Glutamatergic neuron (in vitro differentiated cells): ENCODE data around the gene ZMYND19. TPM values are rescaled to one million over a fixed set of nuclear protein-coding genes. Genes with fewer than 3 reads are reported as not detected.
A peak's percentile ranks its signal among the peaks of the same experiment; 100 is the strongest.
"Not testable (repeated sequence)": the region's sequence is repeated elsewhere in the genome, so short reads cannot be mapped to it uniquely, and the experiment has no call there.

ENCODE experiments used
- DNase-seq: peaks from one replicate; pipeline ENCODE4 v3.0.0; 2022
- H3K27ac Mint-ChIP-seq: one replicate; pipeline ENCODE4 v1.8.0; 2020; ENCODE audit warnings: mild to moderate bottlenecking, mixed read lengths, inconsistent platforms; ENCODE audit not compliant: unreplicated experiment
- H3K27me3 Mint-ChIP-seq: one replicate; pipeline ENCODE4 v1.8.0; 2020; ENCODE audit warnings: mild to moderate bottlenecking, moderate library complexity, mixed read lengths, inconsistent platforms; ENCODE audit not compliant: unreplicated experiment
- H3K36me3 Mint-ChIP-seq: one replicate; pipeline ENCODE4 v1.8.0; 2020; ENCODE audit warnings: mild to moderate bottlenecking, mixed read lengths, inconsistent platforms; ENCODE audit not compliant: unreplicated experiment
- H3K4me1 Mint-ChIP-seq: one replicate; pipeline ENCODE4 v1.8.0; 2020; ENCODE audit warnings: mild to moderate bottlenecking, low read depth, mixed read lengths, inconsistent platforms; ENCODE audit not compliant: unreplicated experiment
- H3K4me3 Mint-ChIP-seq: one replicate; pipeline ENCODE4 v1.8.0; 2020; ENCODE audit warnings: mild to moderate bottlenecking, mixed read lengths, inconsistent platforms; ENCODE audit not compliant: unreplicated experiment
- H3K9me3 Mint-ChIP-seq: one replicate; pipeline ENCODE4 v1.8.0; 2020; ENCODE audit warnings: mild to moderate bottlenecking, moderate library complexity, mixed read lengths, inconsistent platforms; ENCODE audit not compliant: unreplicated experiment
- CTCF ChIP-seq: fragments of 200-600 bp; sonication (generic); IDR thresholded peaks from one replicate; pipeline ENCODE4 v1.5.0; 2021; ENCODE audit not compliant: partially characterized antibody, unreplicated experiment
- total RNA-seq: library from RNA; stranded (reverse); fragmentation: NEBNext Ultra II Directional; extraction: Animal tissue kit (Norgen Biotek cat#: 25700); gene quantifications from one replicate; pipeline ENCODE4 v1.2.1, GENCODE V29; 2021; ENCODE audit not compliant: unreplicated experiment

ZMYND19 gene
- total RNA-seq, 1 donor from 2014 or later, result 33.9 TPM

GRCh38 chr9:137535120-137535428 is 55.2 kb downstream of the ZMYND19 start:
- H3K27me3 Mint-ChIP-seq, result peaks cover 11% of the 10 kb centered on the region
- no peaks in the 10 kb centered on the region for H3K36me3 Mint-ChIP-seq
- TF ChIP-seq CTCF, result no peak
- peaks cover 2% of the 10 kb centered on the region for H3K9me3 Mint-ChIP-seq
- DNase-seq, result no peak
- H3K4me3 Mint-ChIP-seq, result no peak overlapping the region
- no peak overlapping the region for H3K27ac Mint-ChIP-seq
- peaks cover 14% of the 10 kb centered on the region for H3K4me1 Mint-ChIP-seq

GRCh38 chr9:137534256-137535119 is 55.8 kb downstream of the ZMYND19 start:
- Mint-ChIP-seq H3K27me3 (peaks cover 11% of the 10 kb centered on the region), H3K4me3 (no peak overlapping the region), H3K4me1 (peaks cover 14% of the 10 kb centered on the region), H3K36me3 (no peaks in the 10 kb centered on the region), H3K9me3 (peaks cover 2% of the 10 kb centered on the region), H3K27ac (peak overlapping the region; percentile 64)
- DNase-seq, result no peak
- TF ChIP-seq CTCF, result peak; percentile 51

- not testable (repeated sequence) for H3K4me3 Mint-ChIP-seq
Measured at GRCh38 chr9:137532891-137533468, 57.3 kb downstream of the ZMYND19 start.

More at GRCh38 chr9:137532891-137533468, 57.3 kb downstream of the ZMYND19 start:
- Mint-ChIP-seq H3K27me3 (peaks cover 11% of the 10 kb centered on the region), H3K4me1 (peaks cover 14% of the 10 kb centered on the region)
- not testable (repeated sequence) for H3K9me3 Mint-ChIP-seq, DNase-seq, H3K36me3 Mint-ChIP-seq, H3K27ac Mint-ChIP-seq

Other genes starting within 250 kb of the ZMYND19 start
- 24.5 TPM for gene EXD3, start 167.3 kb downstream of the ZMYND19 start, total RNA-seq
- gene NOXA1, start 167.1 kb downstream of the ZMYND19 start, total RNA-seq, result 2.6 TPM
- gene ENTPD8, start 149.2 kb downstream of the ZMYND19 start, total RNA-seq, result 1.0 TPM
- 131 TPM for gene NSMF, start 131.2 kb downstream of the ZMYND19 start, total RNA-seq
- 6.7 TPM for gene PNPLA7, start 40.1 kb downstream of the ZMYND19 start, total RNA-seq
- 48.9 TPM for gene MRPL41, start 38.6 kb downstream of the ZMYND19 start, total RNA-seq
- gene DPH7, start 11.6 kb downstream of the ZMYND19 start, total RNA-seq, result 64.6 TPM
- 22.5 TPM for gene ARRDC1, start 15.2 kb upstream of the ZMYND19 start, total RNA-seq
- 162 TPM for gene EHMT1, start 28.5 kb upstream of the ZMYND19 start, total RNA-seq